GM23338 (cell line): ENCODE measurements around the gene TEX51. TPM values are rescaled to one million over a fixed set of nuclear protein-coding genes. Genes with fewer than 3 reads are reported as not detected.

Experiments used
- ATAC-seq: fragments of 200-7000 bp; cut with Tn5 transposase; 3 replicates; pipeline ENCODE4 v1.9.1; 2020
- DNase-seq: peaks from one replicate; pipeline ENCODE4 v3.0.0-alpha.2; 2015; ENCODE audit warnings: low spot score
- H2AFZ ChIP-seq: fragments of 200-600 bp; sonication (generic); 2 replicates; pipeline ENCODE4 v1.8.0; 2016; ENCODE audit warnings: antibody characterized with exemption, mild to moderate bottlenecking, moderate library complexity
- H3F3A ChIP-seq: fragments of 200-600 bp; sonication (generic); replicated peaks from 2 replicates; pipeline ENCODE4 v1.8.0; 2017; ENCODE audit warnings: antibody characterized with exemption, mixed run types, low read depth
- H3K27ac ChIP-seq: fragments of 200-600 bp; sonication (generic); 2 replicates; pipeline ENCODE4 v1.6.1; 2016; ENCODE audit warnings: low read depth
- H3K27me3 ChIP-seq: fragments of 200-600 bp; sonication (generic); 2 replicates; pipeline ENCODE4 v1.8.0; 2016; ENCODE audit warnings: mild to moderate bottlenecking, mixed run types, moderate library complexity; ENCODE audit not compliant: insufficient read depth
- H3K36me3 ChIP-seq: fragments of 200-600 bp; sonication (generic); 2 replicates; pipeline ENCODE4 v1.8.0; 2016; ENCODE audit warnings: mild to moderate bottlenecking; ENCODE audit not compliant: insufficient read depth
- H3K4me1 ChIP-seq: fragments of 200-600 bp; sonication (generic); 2 replicates; pipeline ENCODE4 v1.8.0; 2016; ENCODE audit warnings: mild to moderate bottlenecking, moderate library complexity; ENCODE audit not compliant: insufficient read depth
- H3K4me2 ChIP-seq: fragments of 200-600 bp; sonication (generic); 2 replicates; pipeline ENCODE4 v1.7.1; 2017; ENCODE audit warnings: mixed run types
- H3K4me3 ChIP-seq: fragments of 200-600 bp; sonication (generic); 2 replicates; pipeline ENCODE4 v1.6.1; 2016; ENCODE audit warnings: mixed run types
- H3K79me2 ChIP-seq: fragments of 200-600 bp; sonication (generic); replicated peaks from 2 replicates; pipeline ENCODE4 v1.8.0; 2017; ENCODE audit warnings: mild to moderate bottlenecking; ENCODE audit not compliant: insufficient read depth
- H3K9me2 ChIP-seq: fragments of 200-600 bp; sonication (generic); 2 replicates; pipeline ENCODE4 v1.8.0; 2017; ENCODE audit not compliant: insufficient read depth
- H4K20me1 ChIP-seq: fragments of 200-600 bp; sonication (generic); replicated peaks from 2 replicates; pipeline ENCODE4 v1.8.0; 2017; ENCODE audit warnings: mild to moderate bottlenecking; ENCODE audit not compliant: insufficient read depth
- H3K27ac Mint-ChIP-seq: 2 replicates; pipeline ENCODE4 v1.8.0; 2020; ENCODE audit warnings: inconsistent platforms, mild to moderate bottlenecking, moderate library complexity, mixed read lengths
- H3K27me3 Mint-ChIP-seq: 3 replicates; pipeline ENCODE4 v1.8.0; 2022; ENCODE audit warnings: low read depth, mild to moderate bottlenecking, moderate library complexity, mixed read lengths, inconsistent platforms; ENCODE audit not compliant: insufficient read depth, poor library complexity
- H3K36me3 Mint-ChIP-seq: 3 replicates; pipeline ENCODE4 v1.8.0; 2021; ENCODE audit warnings: low read depth, mild to moderate bottlenecking, inconsistent platforms, moderate library complexity, mixed read lengths
- H3K4me1 Mint-ChIP-seq: 3 replicates; pipeline ENCODE4 v1.8.0; 2020; ENCODE audit warnings: mild to moderate bottlenecking, inconsistent platforms, mixed read lengths
- H3K4me3 Mint-ChIP-seq: 3 replicates; pipeline ENCODE4 v1.8.0; 2021; ENCODE audit warnings: moderate library complexity, mild to moderate bottlenecking, inconsistent platforms, mixed read lengths
- H3K9me3 Mint-ChIP-seq: 3 replicates; pipeline ENCODE4 v1.8.0; 2020; ENCODE audit warnings: moderate library complexity, mild to moderate bottlenecking, inconsistent platforms, mixed read lengths
- CREB1 ChIP-seq: fragments of 250-450 bp; sonication (Bioruptor Pico); IDR thresholded peaks from 2 replicates; pipeline ENCODE4 v1.5.0; 2020; ENCODE audit warnings: low read depth, mild to moderate bottlenecking, moderate library complexity
- CTCF ChIP-seq, 2 experiments: fragments of 200-600 bp in 1 of 2; sonication (generic) in 1 of 2; conservative IDR thresholded peaks; 2 replicates each; pipeline versions ENCODE4 v1.5.1 to v1.6.1; 2016 to 2017; ENCODE audit warnings: antibody characterized with exemption in 2 of 2, low read depth in 2 of 2, mild to moderate bottlenecking in 2 of 2, moderate library complexity in 1 of 2
- ETS1 ChIP-seq: IDR thresholded peaks from 2 replicates; pipeline ENCODE4 v1.6.1; 2016; ENCODE audit warnings: antibody characterized with exemption
- EZH2 ChIP-seq: fragments of 200-600 bp; sonication (generic); IDR thresholded peaks from one replicate; pipeline ENCODE4 v1.8.0; 2017; ENCODE audit warnings: antibody characterized with exemption, mild to moderate bottlenecking, low read depth; ENCODE audit not compliant: unreplicated experiment
- EZH2phosphoT487 ChIP-seq: fragments of 200-600 bp; sonication (generic); IDR thresholded peaks from one replicate; pipeline ENCODE4 v1.8.1; 2018; ENCODE audit warnings: antibody characterized with exemption; ENCODE audit not compliant: unreplicated experiment
- JUNB ChIP-seq: IDR thresholded peaks from one replicate; pipeline ENCODE4 v1.6.1; 2016; ENCODE audit warnings: antibody characterized with exemption; ENCODE audit not compliant: unreplicated experiment
- NANOG ChIP-seq: IDR thresholded peaks from 2 replicates; pipeline ENCODE4 v1.6.1; 2016; ENCODE audit warnings: antibody characterized with exemption, borderline replicate concordance
- POLR2AphosphoS5 ChIP-seq: IDR thresholded peaks from 2 replicates; pipeline ENCODE4 v1.6.1; 2016; ENCODE audit warnings: antibody characterized with exemption, low read depth
- REST ChIP-seq: IDR thresholded peaks from one replicate; pipeline ENCODE4 v1.6.1; 2018; ENCODE audit warnings: antibody characterized with exemption; ENCODE audit not compliant: unreplicated experiment
- STAT1 ChIP-seq: IDR thresholded peaks from one replicate; pipeline ENCODE4 v1.6.1; 2016; ENCODE audit warnings: antibody characterized with exemption; ENCODE audit not compliant: unreplicated experiment
- ZNF114 ChIP-seq: fragments of 250-450 bp; sonication (Bioruptor Pico); IDR thresholded peaks from 2 replicates; pipeline ENCODE4 v1.5.0; 2020; ENCODE audit warnings: mild to moderate bottlenecking, moderate library complexity
- ZNF331 ChIP-seq: fragments of 250-450 bp; sonication (Bioruptor Pico); IDR thresholded peaks from 2 replicates; pipeline ENCODE4 v1.5.0; 2020; ENCODE audit warnings: low read depth, mild to moderate bottlenecking, moderate library complexity
- ZNF462 ChIP-seq: fragments of 250-450 bp; sonication (Bioruptor Pico); IDR thresholded peaks from 2 replicates; pipeline ENCODE4 v1.5.0; 2020; ENCODE audit warnings: mild to moderate bottlenecking, moderate library complexity
- polyA plus RNA-seq: library from polyadenylated mRNA; unstranded; fragments of >200 nt; fragmentation: Nextera tagmentation; extraction: Ambion mirVana; gene quantifications from 2 replicates; pipeline ENCODE4 v1.2.1, GENCODE V29; 2016
- total RNA-seq: library from RNA; depleted of rRNA; stranded (reverse); fragments of >200 nt; shearing (Covaris generic); gene quantifications from 2 replicates; pipeline ENCODE4 v1.2.3, GENCODE V29; 2014

The TEX51 gene
- total and polyA plus RNA-seq, 2 experiments from 2014 or later = not detected

GRCh38 chr2:126912201-126912600, 13.5 kb downstream of the TEX51 start:
- no peak overlapping the region for H3K27ac ChIP-seq
- peaks cover 4% of the 10 kb centered on the region for H3K27me3 Mint-ChIP-seq

More at GRCh38 chr2:126912201-126912600, 13.5 kb downstream of the TEX51 start:
- Histone ChIP-seq H3K36me3 (no peaks in the 10 kb centered on the region), H3K4me1 (no peaks in the 10 kb centered on the region), H3K4me3 (no peak overlapping the region), H3K4me2 (no peak overlapping the region), H3K79me2 (no peaks in the 10 kb centered on the region), H2AFZ (no peak overlapping the region), H4K20me1 (no peaks in the 10 kb centered on the region), H3K9me2 (peaks cover 9% of the 10 kb centered on the region; the same call in 1 of the 2 replicates), H3K27me3 (no peaks in the 10 kb centered on the region), H3F3A (no peaks in the 10 kb centered on the region)
- DNase-seq (no peak), ATAC-seq (no peak)
- no peaks in the 10 kb centered on the region for H3K36me3 Mint-ChIP-seq
- 0 out of 3 replicates have a peak, but pooled peaks cover 3% of the 10 kb centered on the region for H3K4me1 Mint-ChIP-seq
- TF ChIP-seq ZNF114 (CRISPR knock-in tag) (no peak), EZH2phosphoT487 (no peak), ETS1 (no peak), STAT1 (no peak), ZNF462 (CRISPR knock-in tag) (no peak), CTCF (conservative IDR thresholded peaks at IDR 0.05; ENCODE audit: low read depth in 2 of 2) (no peak), POLR2AphosphoS5 (no peak), JUNB (no peak), CREB1 (CRISPR knock-in tag) (no peak), NANOG (no peak), ZNF331 (no peak), EZH2 (no peak), REST (no peak)
- H3K27ac Mint-ChIP-seq = no peak overlapping the region
- H3K4me3 Mint-ChIP-seq = no peak overlapping the region
- H3K9me3 Mint-ChIP-seq = peaks cover 10% of the 10 kb centered on the region; the same call in 1 of the 3 replicates
